ENCODE results near the gene DHDDS. TPM values are rescaled to one million over a fixed set of nuclear protein-coding genes. Genes with fewer than 3 reads are reported as not detected.

DHDDS gene
- total and polyA plus RNA-seq, 2 donors from 2014 or later = 41.8 to 53.4 TPM

DNA sequence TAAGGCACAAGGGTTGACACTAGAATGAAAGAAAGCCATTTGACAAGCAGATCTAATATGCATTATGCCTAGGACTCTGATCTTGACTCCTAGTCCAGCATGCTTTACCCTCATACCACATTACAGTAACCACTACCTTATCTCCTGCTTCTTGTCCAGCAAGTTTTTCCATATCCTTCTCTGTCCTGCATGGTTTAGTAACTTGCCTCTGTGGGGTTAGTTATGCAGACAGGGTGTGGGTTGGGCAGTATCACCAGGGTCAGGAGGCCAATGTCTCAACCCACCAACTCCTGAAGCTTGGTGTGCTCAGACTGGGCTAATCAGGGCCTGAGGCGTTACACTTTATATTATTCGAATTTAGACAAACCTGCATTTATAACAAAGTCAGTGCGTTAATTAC lies 18.8 kb downstream of the DHDDS start:
- no peak overlapping the region for H3K4me3 ChIP-seq (ENCODE audit: low read length in 3 of 3)
- no peaks in the 10 kb centered on the region for H3K27me3 ChIP-seq (ENCODE audit: control insufficient read depth, insufficient read depth, low read length)
- FAIRE-seq (no peak), DNase-seq (no peak)
- H3K9me3 ChIP-seq (ENCODE audit: control insufficient read depth in 2 of 3, insufficient read depth in 1 of 3, low read length in 3 of 3) = no peaks in the 10 kb centered on the region
- H3K27ac ChIP-seq (ENCODE audit: low read depth in 2 of 2, low read length in 2 of 2) = no peak overlapping the region
- no peak overlapping the region for H3K9ac ChIP-seq (ENCODE audit: low read length in 3 of 3)
- H3K4me1 ChIP-seq (ENCODE audit: control insufficient read depth in 2 of 3, insufficient read depth in 2 of 3, low read depth in 1 of 3, low read length in 3 of 3) = no peaks in the 10 kb centered on the region
- peaks cover 3 to 25% (median 11%) of the 10 kb centered on the region in 3 donors for H3K36me3 ChIP-seq (ENCODE audit: control insufficient read depth in 2 of 3, insufficient read depth in 3 of 3, low read length in 3 of 3)
- intact Hi-C loops (cut with DNase I) = no loop called here
- TF ChIP-seq, protein P1, sequence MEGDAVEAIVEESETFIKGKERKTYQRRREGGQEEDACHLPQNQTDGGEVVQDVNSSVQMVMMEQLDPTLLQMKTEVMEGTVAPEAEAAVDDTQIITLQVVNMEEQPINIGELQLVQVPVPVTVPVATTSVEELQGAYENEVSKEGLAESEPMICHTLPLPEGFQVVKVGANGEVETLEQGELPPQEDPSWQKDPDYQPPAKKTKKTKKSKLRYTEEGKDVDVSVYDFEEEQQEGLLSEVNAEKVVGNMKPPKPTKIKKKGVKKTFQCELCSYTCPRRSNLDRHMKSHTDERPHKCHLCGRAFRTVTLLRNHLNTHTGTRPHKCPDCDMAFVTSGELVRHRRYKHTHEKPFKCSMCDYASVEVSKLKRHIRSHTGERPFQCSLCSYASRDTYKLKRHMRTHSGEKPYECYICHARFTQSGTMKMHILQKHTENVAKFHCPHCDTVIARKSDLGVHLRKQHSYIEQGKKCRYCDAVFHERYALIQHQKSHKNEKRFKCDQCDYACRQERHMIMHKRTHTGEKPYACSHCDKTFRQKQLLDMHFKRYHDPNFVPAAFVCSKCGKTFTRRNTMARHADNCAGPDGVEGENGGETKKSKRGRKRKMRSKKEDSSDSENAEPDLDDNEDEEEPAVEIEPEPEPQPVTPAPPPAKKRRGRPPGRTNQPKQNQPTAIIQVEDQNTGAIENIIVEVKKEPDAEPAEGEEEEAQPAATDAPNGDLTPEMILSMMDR (IDR thresholded peaks at IDR 0.05; ENCODE audit: borderline replicate concordance, extremely low read depth, insufficient read depth) = no peak

DNA sequence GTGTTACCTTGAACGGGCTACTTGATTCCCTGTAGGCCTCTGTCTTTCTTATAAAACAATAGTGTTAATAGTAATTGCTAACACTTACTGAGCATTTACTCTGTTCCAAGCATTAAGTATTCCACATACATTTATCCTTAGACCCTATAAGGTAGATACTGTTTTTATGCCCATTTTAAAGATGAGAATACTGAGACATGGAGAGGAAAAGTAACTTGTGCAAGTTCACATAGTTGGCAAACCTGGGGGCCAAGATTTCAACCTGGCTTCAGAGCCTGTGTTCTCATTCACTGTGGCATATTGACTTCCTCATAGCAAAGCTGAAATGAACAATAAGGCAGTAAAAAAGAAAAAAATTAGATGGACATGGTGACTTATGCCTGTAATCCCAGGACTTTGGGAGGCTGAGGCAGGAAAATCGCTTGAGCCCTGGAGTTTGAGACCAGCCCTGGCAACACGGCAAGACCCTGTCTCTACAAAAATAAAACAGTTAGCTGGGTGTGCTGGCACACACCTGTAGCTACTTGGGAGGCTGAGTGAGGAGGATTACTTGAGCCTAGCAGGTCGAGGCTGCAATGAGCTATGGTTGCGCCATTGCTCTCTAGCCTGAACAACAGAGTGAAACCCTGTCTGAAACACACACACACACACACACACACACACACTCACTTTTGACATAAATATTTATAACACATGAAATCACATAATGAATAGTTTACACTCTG lies 20.5 kb downstream of the DHDDS start:
- Histone ChIP-seq H3K9me3 (ENCODE audit: control insufficient read depth in 2 of 3, insufficient read depth in 1 of 3, low read length in 3 of 3) (no peaks in the 10 kb centered on the region), H3K4me1 (ENCODE audit: control insufficient read depth in 2 of 3, insufficient read depth in 2 of 3, low read depth in 1 of 3, low read length in 3 of 3) (no peaks in the 10 kb centered on the region), H3K9ac (ENCODE audit: low read length in 3 of 3) (no peak overlapping the region), H3K27ac (ENCODE audit: low read depth in 2 of 2, low read length in 2 of 2) (no peak overlapping the region), H3K27me3 (ENCODE audit: control insufficient read depth, insufficient read depth, low read length) (no peaks in the 10 kb centered on the region), H3K4me3 (ENCODE audit: low read length in 3 of 3) (no peak overlapping the region), H3K36me3 (ENCODE audit: control insufficient read depth in 2 of 3, insufficient read depth in 3 of 3, low read length in 3 of 3) (peaks cover 2 to 24% (median 4%) of the 10 kb centered on the region in 3 donors)
- FAIRE-seq = no peak
- TF ChIP-seq, protein P1 (IDR thresholded peaks at IDR 0.05; ENCODE audit: borderline replicate concordance, extremely low read depth, insufficient read depth) = no peak
- intact Hi-C loops (cut with DNase I) = no loop called here
- DNase-seq = no peak

GRCh38 chr1:26459148-26459547 lies 27.0 kb downstream of the DHDDS start:
- Histone ChIP-seq H3K9ac (ENCODE audit: low read length in 3 of 3) (no peak overlapping the region), H3K36me3 (ENCODE audit: control insufficient read depth in 2 of 3, insufficient read depth in 3 of 3, low read length in 3 of 3) (peaks cover 0 to 32% (median 16%) of the 10 kb centered on the region in 3 donors), H3K4me3 (ENCODE audit: low read length in 3 of 3) (no peak overlapping the region), H3K4me1 (ENCODE audit: control insufficient read depth in 2 of 3, insufficient read depth in 2 of 3, low read depth in 1 of 3, low read length in 3 of 3) (no peaks in the 10 kb centered on the region), H3K27me3 (ENCODE audit: control insufficient read depth, insufficient read depth, low read length) (no peaks in the 10 kb centered on the region), H3K27ac (ENCODE audit: low read depth in 2 of 2, low read length in 2 of 2) (no peak overlapping the region), H3K9me3 (ENCODE audit: control insufficient read depth in 2 of 3, insufficient read depth in 1 of 3, low read length in 3 of 3) (no peaks in the 10 kb centered on the region)
- FAIRE-seq (no peak), DNase-seq (no peak)
- TF ChIP-seq, protein P1 (IDR thresholded peaks at IDR 0.05; ENCODE audit: borderline replicate concordance, extremely low read depth, insufficient read depth) = no peak
- intact Hi-C loops (cut with DNase I) = no loop called here
